Activated CD4-positive, alpha-beta T cell treated with anti-CD3 and anti-CD28 coated beads, Interleukin-2, amount 10 ng/mL, durations not matched to agents 24 days and 14 days (primary cell): ENCODE measurements around the gene DDX23. TPM values are rescaled to one million over a fixed set of nuclear protein-coding genes. Genes with fewer than 3 reads are reported as not detected.

Source experiments
- DNase-seq: peaks from one replicate; pipeline ENCODE4 v3.0.0; 2022
- H3K27ac Mint-ChIP-seq: one replicate; pipeline ENCODE4 v1.8.0; 2022; ENCODE audit warnings: mild to moderate bottlenecking, mixed read lengths
- H3K27me3 Mint-ChIP-seq: one replicate; pipeline ENCODE4 v1.8.0; 2022; ENCODE audit warnings: mixed read lengths
- H3K36me3 Mint-ChIP-seq: one replicate; pipeline ENCODE4 v1.8.0; 2022; ENCODE audit warnings: low read depth, mild to moderate bottlenecking, mixed read lengths
- H3K4me1 Mint-ChIP-seq: one replicate; pipeline ENCODE4 v1.8.0; 2021; ENCODE audit warnings: mixed read lengths
- H3K4me3 Mint-ChIP-seq: one replicate; pipeline ENCODE4 v1.8.0; 2022; ENCODE audit warnings: mild to moderate bottlenecking, moderate library complexity, mixed read lengths
- H3K9me3 Mint-ChIP-seq: one replicate; pipeline ENCODE4 v1.8.0; 2021; ENCODE audit warnings: mixed read lengths
- intact Hi-C: fragments of 100-400 bp; cut with micrococcal nuclease; formaldehyde crosslinking; loops from one replicate; pipeline ENCODE4 v1.15.1; 2023
- total RNA-seq: library from RNA; stranded (reverse); gene quantifications from 2 replicates; pipeline ENCODE4 v1.2.3, GENCODE V29; 2022

Gene DDX23
- total RNA-seq: 122 and 126 TPM in 2 replicates

- H3K4me1 Mint-ChIP-seq: peaks cover 27% of the 10 kb centered on the region
- DNase-seq: peak; percentile 97
- intact Hi-C loops: loop anchor here (1.0 to 2.0 kb wide), 5 partner anchors 13 to 145 kb away; partner anchors contain the start of genes CACNB3, CCNT1, RND1 and WNT1
- peak within 1 kb of the TSS; percentile 84 for H3K4me3 Mint-ChIP-seq
- peak within 1 kb of the TSS; percentile 95 for H3K27ac Mint-ChIP-seq
- no peaks in the 10 kb centered on the region for H3K27me3 Mint-ChIP-seq
- no peaks in the 10 kb centered on the region for H3K9me3 Mint-ChIP-seq
- H3K36me3 Mint-ChIP-seq: peaks cover 18% of the 10 kb centered on the region
Measured at GRCh38 chr12:48851883-48852733, at the start of gene DDX23. Gene DDX23 (minus strand): TSS chr12:48852163. CDS start chr12:48845782, 6,381 bp downstream.

GRCh38 chr12:48901278-48901677, 49.3 kb upstream of the DDX23 start:
- no peaks in the 10 kb centered on the region for H3K9me3 Mint-ChIP-seq
- H3K27me3 Mint-ChIP-seq: peaks cover 12% of the 10 kb centered on the region
- H3K4me3 Mint-ChIP-seq: no peak overlapping the region
- intact Hi-C loops: loop anchor here (5.0 kb wide), 1 partner anchor 71 kb away; the partner anchor contains the start of gene WNT10B
- no peaks in the 10 kb centered on the region for H3K36me3 Mint-ChIP-seq
- DNase-seq: no peak
- H3K27ac Mint-ChIP-seq: no peak overlapping the region
- H3K4me1 Mint-ChIP-seq: peaks cover 12% of the 10 kb centered on the region

GRCh38 chr12:48899651-48900050, 47.7 kb upstream of the DDX23 start:
- Mint-ChIP-seq H3K27me3 (peaks cover 10% of the 10 kb centered on the region), H3K4me3 (no peak overlapping the region), H3K4me1 (peaks cover 10% of the 10 kb centered on the region), H3K9me3 (no peaks in the 10 kb centered on the region), H3K36me3 (no peaks in the 10 kb centered on the region), H3K27ac (no peak overlapping the region)
- intact Hi-C loops: loop anchor here (5.0 kb wide), 1 partner anchor 73 kb away; the partner anchor contains the start of gene WNT10B
- no peak for DNase-seq

- Mint-ChIP-seq H3K4me1 (peaks cover 7% of the 10 kb centered on the region), H3K9me3 (no peaks in the 10 kb centered on the region), H3K4me3 (no peak overlapping the region), H3K27me3 (peaks cover 32% of the 10 kb centered on the region), H3K27ac (no peak overlapping the region), H3K36me3 (no peaks in the 10 kb centered on the region)
- intact Hi-C loops: no loop called here
- no peak for DNase-seq
Measured at GRCh38 chr12:48894271-48894670, 42.3 kb upstream of the DDX23 start.

- Mint-ChIP-seq H3K27ac (no peak overlapping the region), H3K4me1 (peaks cover 7% of the 10 kb centered on the region), H3K27me3 (peaks cover 26% of the 10 kb centered on the region), H3K9me3 (no peaks in the 10 kb centered on the region), H3K4me3 (peak overlapping the region; percentile 62), H3K36me3 (no peaks in the 10 kb centered on the region)
- DNase-seq: peak; percentile 94
- intact Hi-C loops: loop anchor here (1.0 kb wide), 1 partner anchor 38 kb away; no protein-coding TSS in a partner anchor
Measured at GRCh38 chr12:48890657-48891418, 38.9 kb upstream of the DDX23 start.

GRCh38 chr12:48889679-48890078, 37.7 kb upstream of the DDX23 start:
- peaks cover 27% of the 10 kb centered on the region for H3K27me3 Mint-ChIP-seq
- no peak overlapping the region for H3K4me3 Mint-ChIP-seq
- H3K4me1 Mint-ChIP-seq: peaks cover 7% of the 10 kb centered on the region
- H3K9me3 Mint-ChIP-seq: no peaks in the 10 kb centered on the region
- no peaks in the 10 kb centered on the region for H3K36me3 Mint-ChIP-seq
- DNase-seq: no peak
- intact Hi-C loops: loop anchor here (1.0 kb wide), 1 partner anchor 36 kb away; no protein-coding TSS in a partner anchor
- no peak overlapping the region for H3K27ac Mint-ChIP-seq

GRCh38 chr12:48883305-48884161, 31.6 kb upstream of the DDX23 start:
- H3K4me3 Mint-ChIP-seq: no peak overlapping the region
- no peaks in the 10 kb centered on the region for H3K9me3 Mint-ChIP-seq
- H3K4me1 Mint-ChIP-seq: peaks cover 8% of the 10 kb centered on the region
- H3K27ac Mint-ChIP-seq: no peak overlapping the region
- intact Hi-C loops: no loop called here
- H3K36me3 Mint-ChIP-seq: no peaks in the 10 kb centered on the region
- H3K27me3 Mint-ChIP-seq: peaks cover 38% of the 10 kb centered on the region
- no peak for DNase-seq

GRCh38 chr12:48882972-48883304, 31.0 kb upstream of the DDX23 start:
- H3K4me1 Mint-ChIP-seq: peaks cover 8% of the 10 kb centered on the region
- no peak overlapping the region for H3K4me3 Mint-ChIP-seq
- intact Hi-C loops: no loop called here
- no peak overlapping the region for H3K27ac Mint-ChIP-seq
- no peaks in the 10 kb centered on the region for H3K9me3 Mint-ChIP-seq
- peaks cover 38% of the 10 kb centered on the region for H3K27me3 Mint-ChIP-seq
- H3K36me3 Mint-ChIP-seq: no peaks in the 10 kb centered on the region
- DNase-seq: no peak

- no peak for DNase-seq
- no peak overlapping the region for H3K27ac Mint-ChIP-seq
- intact Hi-C loops: no loop called here
- H3K27me3 Mint-ChIP-seq: peaks cover 38% of the 10 kb centered on the region
- no peaks in the 10 kb centered on the region for H3K36me3 Mint-ChIP-seq
- H3K4me1 Mint-ChIP-seq: peaks cover 8% of the 10 kb centered on the region
- H3K9me3 Mint-ChIP-seq: no peaks in the 10 kb centered on the region
- H3K4me3 Mint-ChIP-seq: no peak overlapping the region
Measured at GRCh38 chr12:48882315-48882687, 30.3 kb upstream of the DDX23 start.

- H3K4me3 Mint-ChIP-seq: no peak overlapping the region
Measured at GRCh38 chr12:48881686-48882314, 29.8 kb upstream of the DDX23 start.

GRCh38 chr12:48880647-48881046, 28.7 kb upstream of the DDX23 start:
- intact Hi-C loops: no loop called here
- Mint-ChIP-seq H3K4me3 (no peak overlapping the region), H3K36me3 (no peaks in the 10 kb centered on the region), H3K27ac (no peak overlapping the region), H3K9me3 (no peaks in the 10 kb centered on the region), H3K4me1 (peaks cover 8% of the 10 kb centered on the region), H3K27me3 (peaks cover 38% of the 10 kb centered on the region)
- DNase-seq: no peak

More at GRCh38 chr12:48881686-48882314, 29.8 kb upstream of the DDX23 start:
- Mint-ChIP-seq H3K27me3 (peaks cover 38% of the 10 kb centered on the region), H3K4me1 (peaks cover 8% of the 10 kb centered on the region), H3K27ac (no peak overlapping the region), H3K36me3 (no peaks in the 10 kb centered on the region), H3K9me3 (no peaks in the 10 kb centered on the region)
- intact Hi-C loops: no loop called here
- DNase-seq: no peak

- intact Hi-C loops: no loop called here
- no peak overlapping the region for H3K27ac Mint-ChIP-seq
- no peaks in the 10 kb centered on the region for H3K36me3 Mint-ChIP-seq
- H3K4me3 Mint-ChIP-seq: no peak overlapping the region
- no peaks in the 10 kb centered on the region for H3K9me3 Mint-ChIP-seq
- no peak for DNase-seq
- H3K27me3 Mint-ChIP-seq: peaks cover 30% of the 10 kb centered on the region
- peaks cover 8% of the 10 kb centered on the region for H3K4me1 Mint-ChIP-seq
Measured at GRCh38 chr12:48878548-48878947, 26.6 kb upstream of the DDX23 start.

- no peaks in the 10 kb centered on the region for H3K9me3 Mint-ChIP-seq
- H3K4me3 Mint-ChIP-seq: no peak overlapping the region
- intact Hi-C loops: no loop called here
- H3K27me3 Mint-ChIP-seq: peaks cover 22% of the 10 kb centered on the region
- H3K4me1 Mint-ChIP-seq: no peaks in the 10 kb centered on the region
- no peak for DNase-seq
- H3K27ac Mint-ChIP-seq: no peak overlapping the region
- H3K36me3 Mint-ChIP-seq: no peaks in the 10 kb centered on the region
Measured at GRCh38 chr12:48875944-48876515, 24.1 kb upstream of the DDX23 start.
